Inferior parietal cortex (tissue), 1 donor: Measurements from ENCODE around the gene KRT71.

Source experiments
- DNase-seq: peaks from one replicate; pipeline ENCODE4 v3.0.0-alpha.2; 2016; ENCODE audit errors: extremely low spot score

KRT71 gene

DNA sequence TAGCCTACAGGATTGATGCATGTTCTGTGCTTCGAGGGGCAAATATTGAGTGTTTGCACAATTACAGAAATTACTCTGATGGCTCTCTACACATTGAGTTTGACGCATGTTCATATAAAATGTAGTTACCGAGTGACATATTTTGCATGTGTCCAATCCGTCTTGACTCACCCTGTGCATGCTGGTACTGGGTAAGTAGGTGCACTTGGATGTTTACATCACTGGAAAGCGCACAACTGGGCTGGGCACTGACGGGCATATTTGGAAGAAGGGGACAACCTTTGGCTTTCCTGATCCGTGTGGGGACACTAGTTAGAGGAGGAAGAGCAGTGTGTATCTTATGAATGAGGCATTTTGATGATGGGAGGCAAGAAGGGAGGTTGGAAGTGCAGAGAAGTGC lies 55.0 kb downstream of the KRT71 start:
- DNase-seq, result no peak

- no peak for DNase-seq
Measured at GRCh38 chr12:52496590-52497071, 56.3 kb downstream of the KRT71 start.

DNA sequence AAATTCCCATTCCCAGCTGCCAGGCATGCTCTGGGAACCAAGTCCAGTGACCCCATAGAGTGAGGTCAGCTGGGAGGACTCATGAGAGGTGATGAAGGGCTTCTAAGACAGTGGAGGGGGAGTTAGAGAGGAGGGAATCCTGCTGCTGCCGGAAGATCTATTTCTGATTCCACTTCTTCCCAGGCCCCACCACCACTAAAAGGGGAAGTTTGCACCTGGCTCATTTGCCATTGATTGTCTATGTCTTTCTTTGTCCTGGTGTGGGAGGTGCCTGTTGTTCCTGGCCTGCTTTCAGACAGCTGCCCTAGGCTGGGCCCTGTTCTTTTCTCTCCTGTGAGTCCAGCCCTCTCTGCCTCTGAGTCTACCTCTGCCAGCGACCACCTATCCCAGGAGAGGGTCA lies 56.9 kb downstream of the KRT71 start:
- no peak for DNase-seq

DNA sequence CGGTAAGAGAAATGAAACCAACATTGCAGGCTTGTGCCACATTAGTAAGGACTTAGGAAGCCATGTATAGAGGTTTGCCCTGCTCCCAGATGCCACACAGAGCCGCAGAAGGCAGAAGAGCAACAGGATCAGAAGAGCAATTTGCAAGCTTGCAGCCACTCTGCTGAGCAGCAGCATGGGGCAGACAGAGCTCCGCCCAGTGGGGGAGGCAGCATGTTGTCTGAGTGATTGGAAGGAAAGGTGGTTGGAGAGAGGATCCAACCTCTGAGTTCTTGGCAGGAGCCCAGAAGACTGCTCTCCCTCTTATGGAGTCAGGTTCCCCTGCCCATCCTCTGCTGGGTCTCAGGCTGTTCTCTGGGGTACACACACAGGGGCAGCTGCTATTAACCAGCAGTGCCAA lies 57.6 kb downstream of the KRT71 start:
- no peak for DNase-seq

DNA sequence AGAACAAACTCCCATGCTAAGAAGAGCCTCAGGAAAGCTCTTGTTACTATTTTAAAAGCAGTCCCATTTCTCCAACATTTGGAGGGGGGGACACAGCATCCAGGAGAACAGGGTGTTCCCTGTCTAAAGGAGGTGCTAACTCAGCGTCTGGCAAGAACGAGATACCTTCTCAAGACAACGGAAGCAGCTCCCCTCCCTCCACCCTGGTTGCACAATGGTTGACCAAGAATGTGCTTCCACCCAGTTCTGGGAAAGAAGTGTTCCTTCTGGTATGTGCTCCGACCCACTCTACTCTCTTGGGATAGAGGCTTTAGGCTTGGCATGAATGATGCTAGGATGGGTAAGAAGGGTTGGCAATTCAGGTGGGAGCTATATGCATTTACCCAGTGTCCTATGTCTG lies 58.4 kb downstream of the KRT71 start:
- DNase-seq, result no peak

GRCh38 chr12:52494100-52494499 lies 58.8 kb downstream of the KRT71 start:
- DNase-seq, result no peak
